ENCODE data around the gene CLCNKB.
"Not testable (repeated sequence)": the region's sequence is repeated elsewhere in the genome, so short reads cannot be mapped to it uniquely, and the experiment has no call there.

The CLCNKB gene

GRCh38 chr1:16051949-16052348 lies 8.4 kb downstream of the CLCNKB start:
- peaks cover 0 to 11% (median 4%) of the 10 kb centered on the region in 3 experiments for H3K27me3 ChIP-seq (ENCODE audit: control insufficient read depth in 3 of 3, insufficient read depth in 3 of 3, low read depth in 1 of 3, low read length in 3 of 3)
- not testable (repeated sequence) for H3K23ac ChIP-seq (ENCODE audit: low read depth, low read length, poor library complexity); H2AFZ ChIP-seq (ENCODE audit: low read length); DNase-seq (ENCODE audit: low spot score); H2BK15ac ChIP-seq (ENCODE audit: low read length); H3K9me3 ChIP-seq (replicated peaks in 1 of 2; ENCODE audit: control insufficient read depth in 2 of 2, insufficient read depth in 1 of 2, low read depth in 1 of 2, low read length in 2 of 2); H3K18ac ChIP-seq (ENCODE audit: low read length); H3K4ac ChIP-seq (ENCODE audit: low read length); H2AK5ac ChIP-seq (ENCODE audit: low read depth, low read length); H3K14ac ChIP-seq (ENCODE audit: low read length); H3K4me2 ChIP-seq (ENCODE audit: insufficient read depth, low read length, poor library complexity, severe bottlenecking); H4K8ac ChIP-seq (ENCODE audit: low read depth, low read length); H4K91ac ChIP-seq (ENCODE audit: low read depth, low read length, poor library complexity); H3K9ac ChIP-seq (ENCODE audit: low read depth, low read length, poor library complexity); H3K36me3 ChIP-seq (replicated peaks in 1 of 2; ENCODE audit: control insufficient read depth in 2 of 2, insufficient read depth in 2 of 2, low read length in 2 of 2); H3K79me1 ChIP-seq (ENCODE audit: low read depth, low read length); H3K27ac ChIP-seq (replicated peaks; ENCODE audit: low read length); H3K4me3 ChIP-seq (ENCODE audit: low read length in 2 of 2); H2BK120ac ChIP-seq (ENCODE audit: low read depth, low read length); H2BK12ac ChIP-seq (ENCODE audit: low read length); H2BK5ac ChIP-seq (ENCODE audit: low read length)
- no CpG with 5 or more reads among the region's 12 CpGs for WGBS, 2 donors (ENCODE audit: extremely low coverage in 2 of 2, insufficient read length in 2 of 2, insufficient replicate concordance in 1 of 2)
- peaks cover 11 to 19% of the 10 kb centered on the region in 2 donors for H3K4me1 ChIP-seq (ENCODE audit: control insufficient read depth in 2 of 2, insufficient read depth in 1 of 2, low read depth in 1 of 2, low read length in 2 of 2)

GRCh38 chr1:16053781-16054502 lies 10.4 kb downstream of the CLCNKB start:
- Histone ChIP-seq H4K91ac (ENCODE audit: low read depth, low read length, poor library complexity) (no peak overlapping the region), H3K18ac (ENCODE audit: low read length) (no peak overlapping the region), H3K4me2 (ENCODE audit: insufficient read depth, low read length, poor library complexity, severe bottlenecking) (no peak overlapping the region), H2BK120ac (ENCODE audit: low read depth, low read length) (no peak overlapping the region), H2BK12ac (ENCODE audit: low read length) (no peak overlapping the region), H3K4me1 (ENCODE audit: control insufficient read depth in 2 of 2, insufficient read depth in 1 of 2, low read depth in 1 of 2, low read length in 2 of 2) (peaks cover 8 to 14% of the 10 kb centered on the region in 2 donors), H3K36me3 (replicated peaks in 1 of 2; ENCODE audit: control insufficient read depth in 2 of 2, insufficient read depth in 2 of 2, low read length in 2 of 2) (no peaks in the 10 kb centered on the region), H3K9me3 (replicated peaks in 1 of 2; ENCODE audit: control insufficient read depth in 2 of 2, insufficient read depth in 1 of 2, low read depth in 1 of 2, low read length in 2 of 2) (no peaks in the 10 kb centered on the region), H3K23ac (ENCODE audit: low read depth, low read length, poor library complexity) (no peak overlapping the region), H2BK5ac (ENCODE audit: low read length) (no peak overlapping the region), H3K27ac (replicated peaks; ENCODE audit: low read length) (no peak overlapping the region), H2AK5ac (ENCODE audit: low read depth, low read length) (no peak overlapping the region), H2AFZ (ENCODE audit: low read length) (no peak overlapping the region), H3K79me1 (ENCODE audit: low read depth, low read length) (no peaks in the 10 kb centered on the region), H3K9ac (ENCODE audit: low read depth, low read length, poor library complexity) (no peak overlapping the region), H2BK15ac (ENCODE audit: low read length) (peak overlapping the region; percentile 63), H3K4ac (ENCODE audit: low read length) (no peak overlapping the region), H4K8ac (ENCODE audit: low read depth, low read length) (no peak overlapping the region), H3K4me3 (ENCODE audit: low read length in 2 of 2) (no peak overlapping the region), H3K14ac (ENCODE audit: low read length) (no peak overlapping the region), H3K27me3 (ENCODE audit: control insufficient read depth in 3 of 3, insufficient read depth in 3 of 3, low read depth in 1 of 3, low read length in 3 of 3) (peaks cover 0 to 3% (median 2%) of the 10 kb centered on the region in 3 experiments)
- WGBS, 2 donors (ENCODE audit: extremely low coverage in 2 of 2, insufficient read length in 2 of 2, insufficient replicate concordance in 1 of 2), result no CpG with 5 or more reads among the region's 8 CpGs
- DNase-seq (ENCODE audit: low spot score), result no peak

- WGBS, 2 donors (ENCODE audit: extremely low coverage in 2 of 2, insufficient read length in 2 of 2, insufficient replicate concordance in 1 of 2), result no CpG with 5 or more reads among the region's 7 CpGs
- H3K27me3 ChIP-seq (ENCODE audit: control insufficient read depth in 3 of 3, insufficient read depth in 3 of 3, low read depth in 1 of 3, low read length in 3 of 3), result peaks cover 0 to 3% (median 2%) of the 10 kb centered on the region in 3 experiments
- H3K4ac ChIP-seq (ENCODE audit: low read length), result no peak overlapping the region
- H3K18ac ChIP-seq (ENCODE audit: low read length), result no peak overlapping the region
- H2AFZ ChIP-seq (ENCODE audit: low read length), result no peak overlapping the region
- H3K4me1 ChIP-seq (ENCODE audit: control insufficient read depth in 2 of 2, insufficient read depth in 1 of 2, low read depth in 1 of 2, low read length in 2 of 2), result peaks cover 6 to 11% of the 10 kb centered on the region in 2 donors
- no peaks in the 10 kb centered on the region for H3K36me3 ChIP-seq (replicated peaks in 1 of 2; ENCODE audit: control insufficient read depth in 2 of 2, insufficient read depth in 2 of 2, low read length in 2 of 2)
- H3K9ac ChIP-seq (ENCODE audit: low read depth, low read length, poor library complexity), result no peak overlapping the region
- H3K14ac ChIP-seq (ENCODE audit: low read length), result no peak overlapping the region
- H3K4me3 ChIP-seq (ENCODE audit: low read length in 2 of 2), result no peak overlapping the region
- H3K23ac ChIP-seq (ENCODE audit: low read depth, low read length, poor library complexity), result no peak overlapping the region
- H4K91ac ChIP-seq (ENCODE audit: low read depth, low read length, poor library complexity), result no peak overlapping the region
- no peak overlapping the region for H2BK120ac ChIP-seq (ENCODE audit: low read depth, low read length)
- H3K9me3 ChIP-seq (replicated peaks in 1 of 2; ENCODE audit: control insufficient read depth in 2 of 2, insufficient read depth in 1 of 2, low read depth in 1 of 2, low read length in 2 of 2), result no peaks in the 10 kb centered on the region
- H4K8ac ChIP-seq (ENCODE audit: low read depth, low read length), result no peak overlapping the region
- H2BK15ac ChIP-seq (ENCODE audit: low read length), result no peak overlapping the region
- H2BK5ac ChIP-seq (ENCODE audit: low read length), result no peak overlapping the region
- H2AK5ac ChIP-seq (ENCODE audit: low read depth, low read length), result peak overlapping the region; percentile 54
- H3K79me1 ChIP-seq (ENCODE audit: low read depth, low read length), result no peaks in the 10 kb centered on the region
- no peak overlapping the region for H3K27ac ChIP-seq (replicated peaks; ENCODE audit: low read length)
- DNase-seq (ENCODE audit: low spot score), result no peak
- H3K4me2 ChIP-seq (ENCODE audit: insufficient read depth, low read length, poor library complexity, severe bottlenecking), result no peak overlapping the region
- no peak overlapping the region for H2BK12ac ChIP-seq (ENCODE audit: low read length)
These were observed 11.3 kb downstream of the CLCNKB start for GRCh38 chr1:16054598-16055540.

Data from neuronal stem cell (in vitro differentiated cells).